ENCODE data around the gene CCDC89. TPM values are rescaled to one million over a fixed set of nuclear protein-coding genes. Genes with fewer than 3 reads are reported as not detected.

Gene CCDC89
- not detected for total RNA-seq (ENCODE audit: unreplicated experiment)
- long read RNA-seq, result 0 reads

DNA sequence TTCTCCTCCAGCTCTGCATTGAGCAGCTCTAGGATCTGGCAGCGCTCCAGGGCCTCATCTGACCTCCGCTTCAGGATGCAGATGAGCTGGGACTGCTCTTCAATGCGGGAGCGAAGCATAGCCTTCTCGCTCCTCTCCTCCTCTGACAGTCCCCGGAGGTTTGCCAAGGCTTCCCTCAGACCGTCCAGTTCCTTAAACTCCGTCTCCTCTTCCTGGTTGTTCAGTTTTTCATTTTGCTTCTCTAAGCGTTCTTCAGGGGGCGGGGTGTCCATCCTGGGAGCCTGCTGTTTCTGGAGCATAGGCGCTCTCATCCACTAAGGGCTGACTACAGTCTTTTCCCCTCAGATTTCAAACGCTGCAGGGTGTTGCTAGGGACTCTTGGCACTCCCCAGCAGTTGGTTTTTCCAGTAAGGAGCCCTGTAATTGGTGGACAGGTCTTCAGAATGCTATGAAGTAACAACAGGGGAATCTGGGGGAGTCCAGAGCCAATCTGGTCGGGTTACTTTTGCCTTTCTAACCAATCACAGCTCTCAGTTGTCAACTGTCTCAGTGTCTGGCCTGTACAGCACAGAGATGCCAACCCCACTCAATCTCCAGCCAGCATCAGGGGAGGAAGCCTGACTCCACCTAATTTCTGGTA lies at the start of gene CCDC89:
TSS of gene CCDC89 (minus strand) at position 376 of the 640 bp plus-strand sequence. CDS start at position 311, 65 bp downstream.
- no peak for DNase-seq (ENCODE audit: low spot score)
- Mint-ChIP-seq H3K4me3 (ENCODE audit: unreplicated experiment) (no peak within 1 kb of the TSS), H3K9me3 (ENCODE audit: unreplicated experiment) (no peaks in the 10 kb centered on the region), H3K27ac (ENCODE audit: unreplicated experiment) (no peak within 1 kb of the TSS), H3K36me3 (ENCODE audit: low read depth, unreplicated experiment) (no peaks in the 10 kb centered on the region), H3K4me1 (ENCODE audit: unreplicated experiment) (peaks cover 18% of the 10 kb centered on the region), H3K27me3 (ENCODE audit: unreplicated experiment) (peaks cover 4% of the 10 kb centered on the region)
- TF ChIP-seq, protein P1, sequence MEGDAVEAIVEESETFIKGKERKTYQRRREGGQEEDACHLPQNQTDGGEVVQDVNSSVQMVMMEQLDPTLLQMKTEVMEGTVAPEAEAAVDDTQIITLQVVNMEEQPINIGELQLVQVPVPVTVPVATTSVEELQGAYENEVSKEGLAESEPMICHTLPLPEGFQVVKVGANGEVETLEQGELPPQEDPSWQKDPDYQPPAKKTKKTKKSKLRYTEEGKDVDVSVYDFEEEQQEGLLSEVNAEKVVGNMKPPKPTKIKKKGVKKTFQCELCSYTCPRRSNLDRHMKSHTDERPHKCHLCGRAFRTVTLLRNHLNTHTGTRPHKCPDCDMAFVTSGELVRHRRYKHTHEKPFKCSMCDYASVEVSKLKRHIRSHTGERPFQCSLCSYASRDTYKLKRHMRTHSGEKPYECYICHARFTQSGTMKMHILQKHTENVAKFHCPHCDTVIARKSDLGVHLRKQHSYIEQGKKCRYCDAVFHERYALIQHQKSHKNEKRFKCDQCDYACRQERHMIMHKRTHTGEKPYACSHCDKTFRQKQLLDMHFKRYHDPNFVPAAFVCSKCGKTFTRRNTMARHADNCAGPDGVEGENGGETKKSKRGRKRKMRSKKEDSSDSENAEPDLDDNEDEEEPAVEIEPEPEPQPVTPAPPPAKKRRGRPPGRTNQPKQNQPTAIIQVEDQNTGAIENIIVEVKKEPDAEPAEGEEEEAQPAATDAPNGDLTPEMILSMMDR (IDR thresholded peaks at IDR 0.05; ENCODE audit: unreplicated experiment), result no peak

DNA sequence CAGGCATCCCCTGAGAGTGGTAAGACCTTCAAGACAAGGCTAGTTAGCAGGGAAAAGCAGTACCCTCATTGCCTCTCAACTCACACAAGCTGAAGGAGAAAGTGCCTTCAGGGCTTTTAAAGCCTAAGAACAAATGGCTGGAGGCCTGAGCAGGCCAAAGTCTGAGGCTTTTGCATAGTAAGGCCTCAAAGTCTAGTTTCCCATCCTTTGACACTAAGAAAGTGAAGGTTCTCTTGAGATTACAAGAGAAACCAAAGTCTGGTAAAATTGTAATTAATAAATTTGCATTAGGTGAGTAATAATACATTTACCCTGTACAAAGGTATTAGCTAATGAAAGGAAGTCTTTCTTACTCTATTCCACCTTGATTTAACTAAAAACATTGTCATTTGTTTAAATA lies 47.0 kb upstream of the CCDC89 start:
- Mint-ChIP-seq H3K36me3 (ENCODE audit: low read depth, unreplicated experiment) (no peaks in the 10 kb centered on the region), H3K9me3 (ENCODE audit: unreplicated experiment) (no peaks in the 10 kb centered on the region), H3K4me1 (ENCODE audit: unreplicated experiment) (peaks cover 21% of the 10 kb centered on the region), H3K27ac (ENCODE audit: unreplicated experiment) (no peak overlapping the region), H3K4me3 (ENCODE audit: unreplicated experiment) (no peak overlapping the region), H3K27me3 (ENCODE audit: unreplicated experiment) (peaks cover 3% of the 10 kb centered on the region)
- DNase-seq (ENCODE audit: low spot score), result no peak
- TF ChIP-seq, protein P1 (IDR thresholded peaks at IDR 0.05; ENCODE audit: unreplicated experiment), result no peak

DNA sequence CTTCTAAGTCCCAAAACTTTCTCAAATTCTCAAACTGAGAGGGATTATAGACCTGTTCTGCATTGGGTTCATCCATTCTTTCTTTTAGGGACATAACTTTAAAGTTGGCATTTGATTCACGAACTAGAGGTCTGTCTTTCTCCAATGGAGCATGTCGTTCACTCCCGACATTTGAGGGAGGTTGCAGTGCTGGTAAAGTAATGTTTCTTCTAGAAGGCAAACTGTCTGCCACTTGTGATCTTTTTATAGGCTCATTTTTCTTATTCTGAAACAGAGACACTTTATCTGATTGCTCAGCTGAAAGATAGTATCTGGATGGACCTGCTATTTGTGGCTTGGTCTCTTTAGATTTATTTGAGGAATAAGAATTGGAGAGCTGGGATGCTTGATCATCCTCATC lies 40.4 kb upstream of the CCDC89 start:
- Mint-ChIP-seq H3K27me3 (ENCODE audit: unreplicated experiment) (peaks cover 3% of the 10 kb centered on the region), H3K9me3 (ENCODE audit: unreplicated experiment) (no peaks in the 10 kb centered on the region), H3K4me1 (ENCODE audit: unreplicated experiment) (peaks cover 21% of the 10 kb centered on the region), H3K36me3 (ENCODE audit: low read depth, unreplicated experiment) (no peaks in the 10 kb centered on the region), H3K27ac (ENCODE audit: unreplicated experiment) (no peak overlapping the region), H3K4me3 (ENCODE audit: unreplicated experiment) (no peak overlapping the region)
- TF ChIP-seq, protein P1 (IDR thresholded peaks at IDR 0.05; ENCODE audit: unreplicated experiment), result no peak
- DNase-seq (ENCODE audit: low spot score), result no peak

DNA sequence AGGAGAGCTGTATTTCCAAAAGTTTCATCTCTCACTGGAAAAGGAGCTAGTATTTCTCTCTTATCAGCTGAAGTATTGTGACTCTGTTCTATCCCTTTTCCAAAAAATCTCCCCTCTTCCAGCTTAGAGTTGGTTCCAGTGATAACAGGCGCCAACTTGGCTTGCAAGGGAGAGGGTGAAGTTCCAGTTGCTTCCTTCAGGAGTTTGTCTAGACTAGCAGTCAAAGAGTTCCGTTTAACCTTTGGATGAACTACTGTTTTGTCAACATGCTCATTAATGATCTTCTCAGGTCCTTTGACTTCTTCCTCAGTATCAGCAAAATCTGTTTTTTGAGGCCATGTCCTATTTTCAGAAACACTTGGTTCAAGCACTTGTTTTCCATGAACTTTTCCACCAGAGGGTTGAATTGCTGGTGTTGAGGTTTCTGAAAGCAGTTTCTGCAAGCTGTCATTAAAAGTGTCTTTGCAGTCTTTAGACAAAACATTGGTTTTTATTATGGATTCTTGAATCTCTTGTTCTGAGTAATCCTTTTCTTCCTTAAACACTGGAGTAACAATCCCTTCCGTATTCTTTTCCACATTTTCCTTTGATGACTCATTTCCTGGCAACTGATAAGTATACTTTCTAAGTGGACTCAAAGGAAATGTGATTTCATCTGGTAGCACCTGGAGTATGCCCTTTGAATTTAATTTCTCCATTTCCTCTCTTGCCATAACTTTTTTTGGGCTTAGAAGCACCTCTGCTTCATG lies 39.7 kb upstream of the CCDC89 start:
- Mint-ChIP-seq H3K27me3 (ENCODE audit: unreplicated experiment) (peaks cover 3% of the 10 kb centered on the region), H3K27ac (ENCODE audit: unreplicated experiment) (peak overlapping the region; percentile 5), H3K36me3 (ENCODE audit: low read depth, unreplicated experiment) (no peaks in the 10 kb centered on the region), H3K4me1 (ENCODE audit: unreplicated experiment) (peaks cover 21% of the 10 kb centered on the region), H3K9me3 (ENCODE audit: unreplicated experiment) (no peaks in the 10 kb centered on the region), H3K4me3 (ENCODE audit: unreplicated experiment) (no peak overlapping the region)
- TF ChIP-seq, protein P1 (IDR thresholded peaks at IDR 0.05; ENCODE audit: unreplicated experiment), result peak; percentile 15
- DNase-seq (ENCODE audit: low spot score), result no peak

Measured in endothelial cell (in vitro differentiated cells).